WERI-Rb-1 (cell line): ENCODE data around the gene KCTD1.

Experiments
- DNase-seq: peaks from one replicate; pipeline ENCODE4 v3.0.0-alpha.2; 2020
- H3K27ac ChIP-seq: fragments of 250-450 bp; sonication (Bioruptor Pico); 2 replicates; pipeline ENCODE4 v1.5.1; 2020; ENCODE audit warnings: mild to moderate bottlenecking, moderate library complexity
- H3K27me3 ChIP-seq: fragments of 250-450 bp; sonication (Bioruptor Pico); 2 replicates; pipeline ENCODE4 v1.5.1; 2021; ENCODE audit warnings: mild to moderate bottlenecking, low read depth, moderate library complexity; ENCODE audit not compliant: insufficient read depth, severe bottlenecking
- H3K36me3 ChIP-seq: fragments of 250-450 bp; sonication (Bioruptor Pico); 2 replicates; pipeline ENCODE4 v1.5.1; 2020; ENCODE audit warnings: mild to moderate bottlenecking, moderate library complexity
- H3K4me3 ChIP-seq: 2 replicates; pipeline ENCODE4 v1.5.1; 2011; ENCODE audit warnings: low read depth, mild to moderate bottlenecking, control low read depth, low read length
- H3K9me3 ChIP-seq: fragments of 250-450 bp; sonication (Bioruptor Pico); 2 replicates; pipeline ENCODE4 v1.5.1; 2021; ENCODE audit warnings: mild to moderate bottlenecking, moderate library complexity; ENCODE audit not compliant: severe bottlenecking
- TF ChIP-seq, protein P1 (sequence below): IDR thresholded peaks from 2 replicates; pipeline ENCODE4 v1.5.1; 2011; ENCODE audit warnings: low read depth, mild to moderate bottlenecking, control low read depth, inconsistent platforms, low read length

KCTD1 gene

DNA sequence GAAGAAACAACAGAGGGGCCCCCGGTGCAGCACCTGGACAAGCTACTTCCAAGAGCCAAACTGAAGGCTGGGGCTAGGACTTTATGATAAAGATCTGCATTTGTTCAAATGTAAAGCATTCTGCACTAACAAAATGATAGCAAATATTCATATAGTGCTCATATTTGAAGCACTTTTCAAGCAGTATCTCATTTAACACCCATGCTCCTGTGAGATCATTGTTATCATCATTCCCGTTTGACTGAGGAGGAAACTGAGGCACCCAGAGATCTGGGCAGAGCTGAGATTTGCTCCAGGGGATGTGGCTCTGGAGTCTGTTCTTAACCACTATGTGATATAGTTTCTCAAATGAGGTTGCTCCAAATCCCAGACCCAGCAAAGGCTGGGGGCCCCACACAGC lies 9.8 kb downstream of the KCTD1 start:
- H3K4me3 ChIP-seq = no peak overlapping the region
- DNase-seq = no peak
- no peak overlapping the region for H3K27ac ChIP-seq
- TF ChIP-seq, protein P1, sequence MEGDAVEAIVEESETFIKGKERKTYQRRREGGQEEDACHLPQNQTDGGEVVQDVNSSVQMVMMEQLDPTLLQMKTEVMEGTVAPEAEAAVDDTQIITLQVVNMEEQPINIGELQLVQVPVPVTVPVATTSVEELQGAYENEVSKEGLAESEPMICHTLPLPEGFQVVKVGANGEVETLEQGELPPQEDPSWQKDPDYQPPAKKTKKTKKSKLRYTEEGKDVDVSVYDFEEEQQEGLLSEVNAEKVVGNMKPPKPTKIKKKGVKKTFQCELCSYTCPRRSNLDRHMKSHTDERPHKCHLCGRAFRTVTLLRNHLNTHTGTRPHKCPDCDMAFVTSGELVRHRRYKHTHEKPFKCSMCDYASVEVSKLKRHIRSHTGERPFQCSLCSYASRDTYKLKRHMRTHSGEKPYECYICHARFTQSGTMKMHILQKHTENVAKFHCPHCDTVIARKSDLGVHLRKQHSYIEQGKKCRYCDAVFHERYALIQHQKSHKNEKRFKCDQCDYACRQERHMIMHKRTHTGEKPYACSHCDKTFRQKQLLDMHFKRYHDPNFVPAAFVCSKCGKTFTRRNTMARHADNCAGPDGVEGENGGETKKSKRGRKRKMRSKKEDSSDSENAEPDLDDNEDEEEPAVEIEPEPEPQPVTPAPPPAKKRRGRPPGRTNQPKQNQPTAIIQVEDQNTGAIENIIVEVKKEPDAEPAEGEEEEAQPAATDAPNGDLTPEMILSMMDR = no peak
- no peaks in the 10 kb centered on the region for H3K27me3 ChIP-seq
- H3K9me3 ChIP-seq = no peaks in the 10 kb centered on the region
- no peaks in the 10 kb centered on the region for H3K36me3 ChIP-seq

DNA sequence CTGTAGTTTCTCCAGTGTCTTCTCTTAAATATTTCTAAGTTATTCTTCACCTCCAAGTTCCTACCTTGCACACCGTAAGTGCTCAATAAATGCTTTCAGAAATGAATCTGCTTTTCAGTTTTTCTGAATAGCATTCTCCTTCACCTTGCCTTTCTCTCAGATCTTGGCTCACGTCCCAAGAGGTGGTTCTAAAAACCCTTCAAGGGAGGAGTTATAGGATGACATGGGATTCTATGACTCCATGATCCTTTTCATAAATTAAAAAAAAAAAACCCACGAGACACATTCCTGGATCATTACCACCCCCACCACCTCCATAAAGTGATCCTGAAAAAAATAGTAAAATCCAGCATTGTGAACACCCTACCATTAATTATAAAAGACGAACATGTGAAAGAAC lies 11.7 kb downstream of the KCTD1 start:
- no peaks in the 10 kb centered on the region for H3K27me3 ChIP-seq
- no peak for DNase-seq
- no peaks in the 10 kb centered on the region for H3K36me3 ChIP-seq
- H3K4me3 ChIP-seq = no peak overlapping the region
- no peaks in the 10 kb centered on the region for H3K9me3 ChIP-seq
- TF ChIP-seq, protein P1 = no peak
- H3K27ac ChIP-seq = no peak overlapping the region

DNA sequence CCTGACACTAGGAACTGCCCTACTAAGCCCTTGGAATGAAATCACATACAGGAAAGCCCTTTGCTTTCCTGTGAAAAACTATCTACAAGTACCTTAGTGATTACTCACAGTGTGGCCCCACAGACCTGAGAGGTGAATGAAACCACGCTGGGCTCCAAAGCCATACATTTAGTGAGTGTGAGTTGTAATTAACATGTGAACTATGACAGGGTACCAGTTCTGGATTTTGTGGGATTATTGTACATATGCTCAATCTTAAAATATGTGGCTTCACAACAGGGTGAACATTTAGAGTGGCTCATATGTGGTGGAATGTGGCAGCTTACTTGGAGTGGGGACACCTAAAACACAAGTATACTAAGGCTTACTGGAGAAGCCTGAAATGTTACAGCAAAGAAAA lies 12.3 kb downstream of the KCTD1 start:
- H3K4me3 ChIP-seq = no peak overlapping the region
- no peaks in the 10 kb centered on the region for H3K27me3 ChIP-seq
- no peak overlapping the region for H3K27ac ChIP-seq
- DNase-seq = no peak
- H3K9me3 ChIP-seq = no peaks in the 10 kb centered on the region
- TF ChIP-seq, protein P1 = no peak
- no peaks in the 10 kb centered on the region for H3K36me3 ChIP-seq

DNA sequence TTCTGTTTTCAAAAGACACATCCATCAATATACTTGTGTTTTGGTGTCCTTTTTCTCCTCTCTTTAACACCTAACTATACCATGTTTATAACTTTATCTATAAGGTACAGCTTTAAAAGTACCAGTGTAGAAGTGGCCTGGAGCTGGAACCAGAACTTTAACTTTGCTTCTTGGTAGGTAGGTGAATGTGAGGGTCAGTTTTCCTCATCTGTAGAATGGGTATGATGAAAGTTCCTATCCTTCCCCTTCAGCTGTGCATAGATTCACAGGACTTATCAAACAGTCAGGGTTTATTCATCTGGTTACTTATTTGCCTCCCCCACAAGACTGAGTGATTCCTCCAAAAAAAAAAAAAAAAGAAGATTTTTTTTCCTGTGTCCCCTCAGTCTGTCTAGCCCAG lies 12.7 kb downstream of the KCTD1 start:
- Histone ChIP-seq H3K9me3 (no peaks in the 10 kb centered on the region), H3K27ac (no peak overlapping the region), H3K4me3 (no peak overlapping the region), H3K36me3 (no peaks in the 10 kb centered on the region), H3K27me3 (no peaks in the 10 kb centered on the region)
- DNase-seq = no peak
- TF ChIP-seq, protein P1 = no peak

DNA sequence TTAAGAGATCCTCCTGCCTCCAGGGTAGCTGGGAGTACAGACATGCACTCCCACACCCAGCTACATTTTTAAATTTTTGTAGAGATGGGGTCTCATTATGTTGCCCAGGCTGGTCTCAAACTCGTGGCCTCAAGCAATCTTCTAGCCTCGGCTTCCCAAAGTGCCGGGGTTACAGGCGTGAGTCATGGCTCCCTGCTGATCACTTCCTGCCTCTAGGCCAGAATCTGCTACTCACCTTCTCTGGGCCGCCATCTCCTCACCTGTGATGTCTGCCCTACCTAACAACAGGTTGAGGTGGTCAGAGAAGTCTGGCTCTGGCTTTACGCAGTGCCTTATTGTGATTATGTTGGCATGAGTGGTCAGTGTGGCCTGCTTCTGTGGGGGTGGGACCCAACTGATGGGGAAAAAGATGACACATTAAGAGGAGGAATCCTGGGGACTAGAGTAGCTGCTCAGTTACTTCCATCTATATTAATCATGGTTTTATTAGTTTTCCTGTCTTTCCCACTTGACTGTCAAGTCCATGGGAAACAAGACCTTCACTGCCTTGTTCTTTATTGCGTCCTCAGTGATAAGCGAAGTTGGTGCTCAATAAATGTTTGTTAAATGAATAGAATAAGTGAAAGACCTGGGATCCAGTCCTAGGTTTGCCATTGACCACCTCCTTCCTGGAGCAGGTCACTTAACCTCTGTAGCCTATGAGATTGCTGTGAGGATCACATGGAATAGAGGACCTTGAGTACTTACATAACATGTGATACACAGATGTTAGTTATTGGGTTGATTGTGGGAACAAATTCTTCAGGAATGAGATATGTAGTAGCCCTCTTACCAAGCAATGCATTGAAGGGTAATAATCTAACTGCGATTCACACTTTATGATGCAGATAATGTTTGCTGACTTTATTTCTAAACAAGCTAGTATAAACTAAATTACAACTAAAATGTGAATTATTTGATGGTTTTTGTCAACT lies 15.7 kb downstream of the KCTD1 start:
- DNase-seq = no peak
- Histone ChIP-seq H3K4me3 (no peak overlapping the region), H3K27ac (no peak overlapping the region), H3K9me3 (no peaks in the 10 kb centered on the region), H3K27me3 (no peaks in the 10 kb centered on the region), H3K36me3 (no peaks in the 10 kb centered on the region)
- TF ChIP-seq, protein P1 = no peak
